Peyer's patch (tissue), 4 donors: Measurements from ENCODE around the gene ZNF275. TPM values are rescaled to one million over a fixed set of nuclear protein-coding genes. Genes with fewer than 3 reads are reported as not detected.

Source experiments
- DNase-seq, 3 donors: peaks; one replicate each; pipeline ENCODE4 v3.0.0-alpha.2; 2017 to 2019
- H3K27ac ChIP-seq, 4 donors: fragments of 200-600 bp; sonication (generic); one replicate each; pipeline ENCODE4 v1.5.1; 2016 to 2019
- H3K27me3 ChIP-seq, 2 donors: fragments of 200-600 bp; sonication (generic); one replicate each; pipeline ENCODE4 v1.5.1; 2019
- H3K36me3 ChIP-seq, 3 donors: fragments of 200-600 bp; sonication (generic); one replicate each; pipeline ENCODE4 v1.5.1; 2016 to 2019
- H3K4me1 ChIP-seq, 4 donors: fragments of 200-600 bp; sonication (generic); one replicate each; pipeline ENCODE4 v1.5.1; 2016 to 2019
- H3K4me3 ChIP-seq, 4 donors: fragments of 200-600 bp; sonication (generic); 1 replicate in 3 of 4; 2 replicates in 1 of 4; pipeline ENCODE4 v1.5.1; 2016 to 2019; ENCODE audit warnings: mild to moderate bottlenecking in 1 of 4
- H3K9me3 ChIP-seq, 4 donors: fragments of 200-600 bp; sonication (generic); one replicate each; pipeline ENCODE4 v1.5.1; 2016 to 2019; ENCODE audit warnings: mild to moderate bottlenecking in 1 of 4
- POLR2A ChIP-seq, 2 donors: fragments of 450-650 bp; IDR thresholded peaks; one replicate each; pipeline ENCODE4 v1.5.1; 2017; ENCODE audit warnings: antibody characterized with exemption in 2 of 2, mild to moderate bottlenecking in 2 of 2, moderate library complexity in 2 of 2
- small RNA-seq, 2 donors: library from RNA; depleted of rRNA; stranded (forward); fragments of <200 nt; gene quantifications; one replicate each; pipeline ENCODE3, GENCODE V24; 2016
- total RNA-seq, 4 donors: library from RNA; depleted of rRNA; stranded (reverse); fragments of >200 nt; gene quantifications; one replicate each; pipeline ENCODE4 v1.1.0, GENCODE V29; 2016
- TF ChIP-seq, protein P1 (sequence below), 6 experiments: fragments of 450-650 bp in 4 of 6; fragments of 200-600 bp in 2 of 6; sonication (generic) in 1 of 6; IDR thresholded peaks; one replicate each; pipeline ENCODE4 v1.5.1; 2017 to 2019; ENCODE audit warnings: antibody characterized with exemption in 6 of 6, mild to moderate bottlenecking in 3 of 6, moderate library complexity in 1 of 6

ZNF275 gene
- total RNA-seq, 4 donors from 2014 or later: 4.0 to 12.4 (median 7.2) TPM

DNA sequence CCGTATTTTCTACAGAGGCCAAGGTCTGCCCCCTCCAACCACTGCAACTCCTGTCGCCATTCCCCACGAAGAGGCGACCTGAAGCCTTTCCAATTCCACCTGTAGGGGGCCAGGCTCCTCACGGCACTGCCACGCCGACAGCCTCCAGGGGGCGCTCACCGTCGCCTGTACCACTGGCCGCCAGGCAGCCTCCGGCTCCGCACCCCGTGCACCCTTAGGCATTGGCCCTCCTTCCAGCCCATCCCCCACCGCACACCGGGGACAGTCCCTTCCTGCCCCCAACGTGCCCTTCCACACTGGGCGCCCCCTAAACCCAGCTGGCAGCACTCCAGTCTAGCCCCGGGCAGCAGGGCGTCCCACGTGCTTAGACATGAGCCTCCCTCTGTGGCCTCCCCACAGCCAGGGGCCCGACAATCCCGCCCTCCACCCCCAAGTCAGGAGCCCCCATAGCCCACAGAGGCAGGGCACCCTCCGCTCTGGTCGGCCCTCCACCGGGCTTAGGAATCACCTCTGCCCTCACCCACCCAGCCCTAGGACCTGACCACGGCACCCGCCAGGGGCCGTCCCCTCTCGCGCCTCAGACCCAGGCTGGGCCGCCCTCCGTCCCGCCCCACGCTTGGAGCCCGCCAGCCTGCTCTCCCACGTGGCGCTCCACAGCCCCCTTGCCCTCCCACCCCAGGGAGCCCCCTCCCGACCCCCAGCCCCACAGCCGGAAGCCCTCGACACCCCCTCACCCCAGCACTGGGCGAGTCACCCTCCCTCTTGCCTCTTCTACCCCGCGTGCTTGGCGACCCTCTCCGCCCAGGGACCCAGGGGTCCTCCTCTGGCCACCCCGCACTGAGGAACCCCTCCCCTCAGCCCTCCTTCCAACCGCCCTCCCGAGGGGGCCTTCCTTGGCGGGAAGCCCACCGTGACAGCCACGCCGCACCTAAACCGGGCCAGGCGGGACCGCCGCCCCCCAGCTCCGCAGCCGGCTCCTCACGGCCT, 66.5 kb downstream of the ZNF275 start:
- H3K4me1 ChIP-seq: no peaks in the 10 kb centered on the region
- H3K36me3 ChIP-seq: no peaks in the 10 kb centered on the region
- no peak for TF ChIP-seq POLR2A (IDR thresholded peaks at IDR 0.05)
- TF ChIP-seq, protein P1, sequence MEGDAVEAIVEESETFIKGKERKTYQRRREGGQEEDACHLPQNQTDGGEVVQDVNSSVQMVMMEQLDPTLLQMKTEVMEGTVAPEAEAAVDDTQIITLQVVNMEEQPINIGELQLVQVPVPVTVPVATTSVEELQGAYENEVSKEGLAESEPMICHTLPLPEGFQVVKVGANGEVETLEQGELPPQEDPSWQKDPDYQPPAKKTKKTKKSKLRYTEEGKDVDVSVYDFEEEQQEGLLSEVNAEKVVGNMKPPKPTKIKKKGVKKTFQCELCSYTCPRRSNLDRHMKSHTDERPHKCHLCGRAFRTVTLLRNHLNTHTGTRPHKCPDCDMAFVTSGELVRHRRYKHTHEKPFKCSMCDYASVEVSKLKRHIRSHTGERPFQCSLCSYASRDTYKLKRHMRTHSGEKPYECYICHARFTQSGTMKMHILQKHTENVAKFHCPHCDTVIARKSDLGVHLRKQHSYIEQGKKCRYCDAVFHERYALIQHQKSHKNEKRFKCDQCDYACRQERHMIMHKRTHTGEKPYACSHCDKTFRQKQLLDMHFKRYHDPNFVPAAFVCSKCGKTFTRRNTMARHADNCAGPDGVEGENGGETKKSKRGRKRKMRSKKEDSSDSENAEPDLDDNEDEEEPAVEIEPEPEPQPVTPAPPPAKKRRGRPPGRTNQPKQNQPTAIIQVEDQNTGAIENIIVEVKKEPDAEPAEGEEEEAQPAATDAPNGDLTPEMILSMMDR (IDR thresholded peaks at IDR 0.05): peak in 5 of 6 experiments; percentile 44 to 64 (median 52)
- H3K27ac ChIP-seq: no peak overlapping the region
- H3K9me3 ChIP-seq: no peaks in the 10 kb centered on the region
- no peak overlapping the region for H3K4me3 ChIP-seq
- H3K27me3 ChIP-seq: no peaks in the 10 kb centered on the region
- peak in 2 of 3 donors; percentile 20 to 66 for DNase-seq

GRCh38 chrX:153401133-153401764, 67.3 kb downstream of the ZNF275 start, which contains the start of gene PNMA6E:
PNMA6E (minus strand) TSS chrX:153401350; CDS start chrX:153398849, 2,501 bp downstream.
- Histone ChIP-seq H3K36me3 (no peaks in the 10 kb centered on the region), H3K9me3 (no peaks in the 10 kb centered on the region), H3K4me3 (no peak within 1 kb of the TSS), H3K27me3 (no peaks in the 10 kb centered on the region), H3K27ac (no peak within 1 kb of the TSS), H3K4me1 (no peaks in the 10 kb centered on the region)
- DNase-seq: no peak
- no peak for TF ChIP-seq POLR2A (IDR thresholded peaks at IDR 0.05)
- TF ChIP-seq, protein P1 (IDR thresholded peaks at IDR 0.05): no peak

Small RNAs within 50 kb of the gene (small RNA-seq; reads per million reads assigned to genes)
- 0 reads per million in 2 donors for gene AC152007.1

Other genes starting within 250 kb of the ZNF275 start
- gene MAGEA1, start 154.9 kb upstream of the ZNF275 start, total RNA-seq: not detected
- gene PNMA6F, start 12.4 kb upstream of the ZNF275 start, total RNA-seq: not detected
- gene PNMA6E, start 67.2 kb downstream of the ZNF275 start, total RNA-seq: not detected
- 1 to 10 TPM in 1 of 4 donors, under 1 TPM in 3; 0.19 to 2.3 (median 0.81) TPM for gene ZFP92, start 77.3 kb downstream of the ZNF275 start, total RNA-seq
- gene TREX2, start 111.9 kb downstream of the ZNF275 start, total RNA-seq: 1 to 10 TPM in 3 of 4 donors, not detected in 1; 1.1 to 3.1 (median 3.0) TPM
- 100 to 1,000 TPM in 1 of 4 donors, 10 to 100 TPM in 2, 1 to 10 TPM in 1; 8.2 to 156 (median 16.0) TPM for gene HAUS7, start 136.4 kb downstream of the ZNF275 start, total RNA-seq
- 10 to 100 TPM in 3 of 4 donors, 1 to 10 TPM in 1; 2.5 to 28.9 (median 11.7) TPM for gene BGN, start 160.8 kb downstream of the ZNF275 start, total RNA-seq
- gene ATP2B3, start 183.5 kb downstream of the ZNF275 start, total RNA-seq: not detected